M059J (cell line): ENCODE measurements around the gene IPP. TPM values are rescaled to one million over a fixed set of nuclear protein-coding genes. Genes with fewer than 3 reads are reported as not detected.
A peak's percentile ranks its signal among the peaks of the same experiment; 100 is the strongest.
"Not testable (repeated sequence)": the region's sequence is repeated elsewhere in the genome, so short reads cannot be mapped to it uniquely, and the experiment has no call there.

Experiments used
- DNase-seq: peaks from one replicate; pipeline ENCODE4 v3.0.0-alpha.2; 2012; ENCODE audit warnings: low read depth
- total RNA-seq: library from RNA; depleted of rRNA; stranded (reverse); fragments of >200 nt; shearing (Covaris generic); gene quantifications from 2 replicates; pipeline ENCODE4 v1.2.3, GENCODE V29; 2014

The IPP gene
- total RNA-seq, 1 experiment from 2014 or later = 7.8 TPM

DNA sequence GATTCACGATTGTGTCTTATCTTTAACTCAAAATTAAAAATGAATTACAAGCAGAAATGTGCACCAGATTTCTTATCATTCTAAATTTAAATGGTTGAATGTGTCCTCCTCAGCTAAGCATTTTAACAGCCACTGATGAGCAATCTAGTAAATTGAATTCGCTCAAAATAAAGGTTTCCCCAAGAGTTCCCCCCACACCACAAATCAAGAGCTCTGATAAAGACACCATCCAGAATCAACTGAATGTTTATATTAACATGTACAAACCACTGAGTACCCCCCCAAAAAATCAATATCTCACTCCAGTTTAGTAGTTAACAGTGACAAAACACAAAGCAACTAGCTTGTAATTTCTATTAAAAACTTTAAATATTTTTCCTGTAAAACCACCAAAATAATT lies 66.1 kb downstream of the IPP start:
- no peak for DNase-seq

DNA sequence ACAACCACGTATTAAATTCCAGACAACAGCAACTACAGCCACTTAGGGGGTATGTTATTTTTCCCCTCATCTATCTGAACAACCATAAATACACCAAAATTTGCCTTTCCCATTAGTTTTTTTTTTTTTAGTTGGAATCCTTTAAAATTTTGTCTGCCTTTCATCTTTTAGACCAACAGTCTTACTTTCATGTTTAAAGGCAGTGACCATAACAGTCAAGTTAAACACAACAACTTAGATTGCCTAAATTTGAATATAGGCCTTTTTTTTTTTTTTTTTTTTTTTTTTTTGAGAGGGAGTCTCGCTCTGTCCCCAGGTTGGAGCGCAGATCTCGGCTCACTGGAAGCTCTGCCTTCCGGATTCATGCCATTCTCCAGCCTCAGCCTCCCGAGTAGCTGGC lies 67.5 kb downstream of the IPP start:
- no peak for DNase-seq

DNA sequence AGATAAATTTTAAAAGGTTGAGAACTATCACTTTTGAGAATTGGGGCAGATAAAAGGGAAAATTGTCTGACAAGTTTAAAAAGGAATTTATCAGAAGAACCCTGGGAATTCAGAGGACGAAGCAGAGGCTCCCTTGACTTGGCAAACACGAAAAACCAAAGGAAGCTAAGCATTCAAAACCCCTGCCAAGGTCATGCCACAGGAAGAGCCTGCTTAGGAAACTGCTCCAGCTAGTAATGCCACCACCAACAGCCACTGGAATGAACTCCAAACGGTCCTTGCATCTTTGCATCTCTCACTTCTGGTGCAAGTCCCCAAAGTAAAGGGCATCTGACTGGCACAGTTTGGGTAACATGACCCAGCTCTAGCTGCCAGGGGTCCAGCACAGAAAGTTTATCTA lies 71.3 kb downstream of the IPP start:
- DNase-seq = peak; percentile 75

DNA sequence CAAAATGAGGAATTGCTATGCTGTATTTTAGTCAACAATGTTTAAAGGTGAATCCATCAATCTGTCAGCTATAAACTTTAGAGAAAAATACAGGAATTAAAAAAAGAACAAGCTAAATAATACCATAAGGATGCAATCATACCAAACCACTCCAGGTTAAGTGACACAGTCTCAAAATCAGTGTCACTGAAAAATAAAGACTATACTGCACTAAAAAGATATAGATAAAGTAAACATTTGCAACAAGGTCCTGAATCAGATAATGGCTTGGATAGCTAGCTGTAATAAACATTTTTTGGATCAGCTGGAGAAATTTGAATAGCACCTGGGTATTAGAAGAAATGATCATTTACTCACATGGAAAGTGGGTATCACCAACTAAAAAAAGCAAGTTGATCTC lies 72.0 kb downstream of the IPP start:
- DNase-seq = no peak

DNA sequence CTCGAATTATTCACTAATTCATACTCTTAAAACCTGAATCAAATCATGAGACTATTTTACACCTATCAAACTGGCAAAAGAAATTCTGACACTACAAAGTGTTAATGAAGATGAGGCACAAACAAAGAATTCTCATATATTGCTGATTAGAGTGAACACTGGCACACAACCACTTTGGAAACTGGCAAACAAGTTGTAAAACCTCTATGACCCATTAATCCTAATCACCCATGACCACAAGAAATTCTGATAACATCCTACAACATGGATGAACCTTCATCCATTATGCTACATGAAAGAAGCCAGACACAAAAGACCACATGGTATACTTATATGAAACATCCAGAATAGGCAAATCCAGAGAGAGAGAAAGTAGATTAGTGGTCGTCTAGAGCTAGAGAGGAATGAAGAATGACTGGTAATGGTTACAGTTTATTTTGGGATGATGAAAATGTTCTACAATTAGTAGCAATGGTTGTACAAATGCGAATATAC lies 72.7 kb downstream of the IPP start:
- DNase-seq = no peak

DNA sequence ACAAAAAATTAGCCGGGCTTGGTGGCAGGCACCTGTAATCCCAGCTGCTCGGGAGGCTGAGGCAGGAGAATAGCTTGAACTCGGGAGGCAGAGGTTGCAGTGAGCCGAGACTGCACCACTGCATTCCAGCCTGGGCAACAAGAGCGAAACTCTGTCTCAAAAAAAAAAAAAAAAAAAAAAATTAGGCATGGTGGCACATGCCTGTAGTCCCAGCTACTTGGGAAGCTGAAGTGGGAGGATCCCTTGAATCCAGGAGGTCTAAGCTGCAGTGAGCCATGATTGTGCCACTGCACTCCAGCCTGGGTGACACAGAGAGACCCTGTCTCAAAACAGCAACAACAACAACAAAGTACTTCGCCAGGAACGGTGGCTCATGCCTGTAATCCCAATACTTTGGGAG lies 73.9 kb downstream of the IPP start:
- DNase-seq = not testable (repeated sequence)

DNA sequence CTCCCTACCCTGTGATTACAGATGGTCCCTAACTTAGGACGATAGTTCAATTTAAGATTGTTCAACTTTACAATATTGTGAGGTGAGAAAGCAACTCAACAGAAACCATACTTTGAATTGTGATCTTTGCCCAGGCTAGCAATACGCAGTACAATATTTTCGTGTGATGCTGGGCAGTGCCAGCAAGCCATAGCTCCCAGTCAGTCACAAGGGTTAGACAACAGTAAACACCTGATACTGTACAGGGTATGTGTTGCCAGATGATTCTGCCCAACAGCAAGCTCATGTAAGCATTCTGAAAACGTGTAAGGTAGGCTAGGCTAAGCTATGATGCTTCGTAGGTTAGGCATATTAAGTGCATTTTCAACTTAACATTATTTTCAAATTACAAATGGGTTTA lies 76.0 kb downstream of the IPP start:
- no peak for DNase-seq

DNA sequence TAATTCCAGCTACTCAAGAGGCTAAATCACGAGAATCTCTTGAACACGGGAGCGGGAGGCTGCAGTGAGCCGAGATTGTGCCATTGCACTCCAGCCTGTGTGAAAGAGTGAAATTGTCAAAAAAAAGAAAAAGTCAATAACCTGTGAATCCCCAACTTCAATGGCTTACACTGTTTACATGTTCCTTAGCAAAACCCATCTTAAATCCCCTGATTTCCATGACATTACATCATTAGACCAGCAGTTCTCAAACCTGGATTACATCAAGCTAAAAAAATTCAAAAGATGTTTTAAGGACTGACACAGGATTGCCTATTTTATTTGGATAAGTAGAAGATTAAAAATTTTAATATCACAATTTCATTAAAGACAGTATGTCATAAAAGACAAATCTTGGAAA lies 76.5 kb downstream of the IPP start:
- no peak for DNase-seq

DNA sequence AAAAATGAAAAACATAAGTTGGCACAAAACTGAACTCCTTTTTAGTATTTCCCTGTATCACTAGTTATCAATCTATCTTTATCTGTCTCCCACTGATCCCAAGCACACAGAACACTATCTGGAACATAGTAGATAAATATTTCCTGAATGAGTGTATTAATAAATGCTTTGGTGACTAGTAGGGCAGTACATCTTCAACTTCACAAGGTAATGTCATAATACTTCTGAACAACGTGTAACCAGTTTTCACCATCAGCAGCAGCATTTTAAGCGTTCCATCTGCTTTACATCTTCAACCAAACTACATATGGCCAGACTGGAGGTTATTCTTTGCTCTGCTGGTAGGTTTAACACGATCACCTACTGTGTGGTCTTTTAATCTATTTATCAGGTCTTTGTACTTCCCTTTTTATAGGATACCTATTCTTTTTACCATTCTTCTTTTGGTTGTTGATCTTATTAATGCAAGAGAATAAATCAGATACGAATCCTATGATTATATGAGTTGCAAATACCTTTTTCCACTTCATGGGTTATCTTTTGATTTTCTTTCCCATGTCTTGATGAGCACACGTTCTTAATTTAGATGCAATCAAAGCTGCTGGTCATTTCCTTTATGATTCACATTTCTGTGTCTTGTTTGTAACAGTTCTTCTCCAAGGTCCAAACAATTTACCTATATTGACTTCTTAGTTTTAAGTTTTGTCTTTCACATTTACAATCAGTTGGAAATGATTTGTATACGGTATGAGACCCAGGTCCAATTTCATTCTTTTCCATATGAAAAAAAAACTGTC lies 80.4 kb downstream of the IPP start:
- no peak for DNase-seq

DNA sequence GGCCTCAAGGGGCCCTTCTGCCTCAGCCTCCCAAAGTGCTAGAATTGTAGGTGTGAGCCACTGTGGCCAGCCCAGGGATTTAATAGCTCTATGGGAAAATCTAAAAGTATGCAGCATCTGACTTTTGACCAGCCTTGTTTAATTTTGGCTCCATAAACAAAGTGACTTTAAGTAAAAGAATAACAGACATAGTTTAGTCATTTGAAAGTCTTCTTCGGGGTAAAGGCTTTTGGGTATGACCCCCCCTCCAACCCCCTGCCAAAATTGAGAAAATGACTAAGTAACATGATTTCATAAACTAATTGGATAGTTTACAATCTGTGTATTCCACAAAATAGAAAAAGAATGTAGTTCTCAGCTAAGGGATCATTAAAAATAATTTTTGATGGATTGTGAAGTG lies 81.1 kb downstream of the IPP start:
- peak; percentile 12 for DNase-seq

DNA sequence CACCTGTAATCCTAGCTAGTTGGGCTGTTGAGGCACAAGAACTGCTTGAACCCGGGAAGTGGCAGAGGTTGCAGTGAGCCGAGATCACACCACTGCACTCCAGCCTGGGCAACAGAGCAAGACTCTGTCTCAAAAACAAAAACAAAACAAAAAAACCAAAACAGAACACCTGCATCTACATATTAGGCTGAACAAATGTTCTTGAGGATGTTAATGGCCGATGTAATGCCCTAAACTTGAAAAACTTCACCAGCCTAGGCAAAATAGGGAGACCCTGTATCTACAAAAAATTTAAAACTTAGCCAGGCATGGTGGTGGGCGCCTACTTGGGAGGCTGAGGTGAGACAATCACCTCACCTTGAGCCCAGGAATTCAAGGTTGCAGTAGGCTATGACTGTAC lies 81.9 kb downstream of the IPP start:
- no peak for DNase-seq

DNA sequence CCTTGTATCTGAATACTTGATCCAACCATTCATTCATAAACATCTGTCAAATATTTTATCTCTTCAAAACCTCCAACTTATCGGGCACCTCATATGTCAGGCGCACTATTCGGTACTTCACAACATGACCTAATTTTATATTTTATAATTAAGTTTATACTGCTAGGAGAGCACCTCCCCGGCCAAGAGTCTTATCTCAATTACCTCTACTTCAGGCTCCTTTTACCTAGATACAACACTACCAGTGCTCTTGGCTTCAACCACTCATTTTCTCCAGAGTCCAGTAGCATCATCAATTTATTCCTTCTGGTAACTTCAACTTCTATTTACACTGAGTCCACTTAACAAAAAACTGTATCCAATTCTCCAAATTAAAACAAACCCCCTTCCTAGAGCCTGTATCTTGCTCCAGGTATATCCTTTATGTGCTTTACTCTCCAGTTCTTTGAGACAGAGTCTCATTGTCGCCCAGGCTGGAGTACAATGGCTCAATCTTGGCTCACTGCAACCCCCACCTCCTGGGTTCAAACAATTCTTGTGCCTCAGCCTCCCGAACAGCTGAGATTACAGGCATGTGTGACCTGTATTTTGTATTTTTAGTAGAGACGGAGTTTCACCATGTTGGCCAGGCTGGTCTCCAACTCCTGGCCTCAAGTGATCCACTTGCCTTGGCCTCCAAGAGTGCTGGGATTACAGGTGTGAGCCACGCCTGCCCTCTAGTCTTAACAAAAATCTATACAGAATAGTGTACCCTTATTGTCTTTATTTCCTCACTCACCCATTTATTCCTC lies 82.9 kb downstream of the IPP start:
- no peak for DNase-seq

DNA sequence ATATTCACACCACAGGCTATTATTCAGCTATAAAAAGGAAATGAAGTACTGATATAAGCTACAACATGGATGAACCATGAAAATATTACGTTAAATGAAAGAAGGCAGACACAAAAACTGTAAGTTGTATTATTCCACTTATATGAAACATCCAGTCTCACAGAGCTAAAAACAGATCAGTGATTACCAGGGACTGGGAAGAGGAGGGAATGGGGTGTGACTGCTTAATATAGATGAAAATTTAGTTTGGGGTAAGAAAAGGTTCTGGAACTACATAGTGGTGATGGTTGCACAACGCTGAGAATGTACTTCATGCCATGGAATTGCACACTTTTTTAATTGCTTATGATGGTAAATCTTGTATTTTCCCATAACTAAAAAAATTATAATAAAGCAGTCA lies 83.6 kb downstream of the IPP start:
- DNase-seq = no peak

DNA sequence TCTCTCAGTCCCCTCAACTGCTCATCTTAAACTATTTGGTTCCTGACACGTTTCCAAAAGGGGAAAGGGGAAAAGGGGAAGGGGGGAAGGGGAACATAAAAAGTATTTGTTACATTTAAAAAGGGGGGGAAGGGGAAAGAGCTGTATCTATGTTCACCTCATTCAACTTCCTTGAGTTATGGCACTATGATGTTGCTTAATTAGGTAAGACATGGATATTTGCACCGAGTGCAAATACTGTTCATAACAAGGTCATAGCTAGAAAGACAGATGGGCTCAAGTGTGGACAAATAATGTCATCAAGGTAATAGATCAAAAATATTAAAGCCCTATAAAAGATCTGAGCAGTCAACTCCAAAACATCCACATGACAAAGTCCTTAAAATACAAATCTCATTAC lies 90.1 kb downstream of the IPP start:
- DNase-seq = no peak

DNA sequence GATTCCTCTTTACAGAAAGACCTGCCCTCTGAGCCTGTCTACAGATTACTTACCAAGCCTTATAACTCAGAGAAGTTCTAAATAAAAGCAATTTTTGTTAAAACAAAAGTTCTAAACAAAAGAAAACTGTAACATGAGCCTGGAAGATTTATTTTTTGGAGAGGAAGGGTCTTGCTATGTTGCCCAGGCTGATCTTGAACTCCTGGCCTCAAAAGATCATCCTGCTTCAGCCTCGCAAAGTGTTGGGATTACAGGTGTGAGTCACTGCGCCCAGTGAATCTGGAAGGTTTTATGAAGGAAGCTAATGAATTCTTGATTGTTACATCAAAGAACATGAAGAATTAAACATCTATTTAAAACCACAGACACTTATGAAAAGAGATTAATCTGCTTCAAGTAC lies 91.2 kb downstream of the IPP start:
- no peak for DNase-seq

DNA sequence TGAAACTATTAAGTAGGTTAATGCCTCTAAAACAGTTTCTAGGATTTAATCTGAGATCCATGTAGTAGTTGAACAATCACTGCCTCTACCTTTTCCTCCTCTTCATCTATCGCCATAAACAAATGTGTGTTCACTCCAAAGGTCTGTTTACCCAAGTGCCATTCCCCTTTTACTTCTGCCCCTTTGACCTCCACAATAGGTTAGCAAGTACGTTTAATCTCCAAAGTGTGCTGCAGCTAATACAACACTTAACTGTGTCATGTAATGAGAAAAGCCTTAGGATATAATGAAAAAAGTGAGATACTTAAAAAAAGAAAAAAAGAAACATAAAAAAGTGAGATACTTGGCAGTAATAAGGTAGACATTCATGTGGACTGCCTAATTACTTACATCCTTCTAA lies 92.3 kb downstream of the IPP start:
- no peak for DNase-seq

DNA sequence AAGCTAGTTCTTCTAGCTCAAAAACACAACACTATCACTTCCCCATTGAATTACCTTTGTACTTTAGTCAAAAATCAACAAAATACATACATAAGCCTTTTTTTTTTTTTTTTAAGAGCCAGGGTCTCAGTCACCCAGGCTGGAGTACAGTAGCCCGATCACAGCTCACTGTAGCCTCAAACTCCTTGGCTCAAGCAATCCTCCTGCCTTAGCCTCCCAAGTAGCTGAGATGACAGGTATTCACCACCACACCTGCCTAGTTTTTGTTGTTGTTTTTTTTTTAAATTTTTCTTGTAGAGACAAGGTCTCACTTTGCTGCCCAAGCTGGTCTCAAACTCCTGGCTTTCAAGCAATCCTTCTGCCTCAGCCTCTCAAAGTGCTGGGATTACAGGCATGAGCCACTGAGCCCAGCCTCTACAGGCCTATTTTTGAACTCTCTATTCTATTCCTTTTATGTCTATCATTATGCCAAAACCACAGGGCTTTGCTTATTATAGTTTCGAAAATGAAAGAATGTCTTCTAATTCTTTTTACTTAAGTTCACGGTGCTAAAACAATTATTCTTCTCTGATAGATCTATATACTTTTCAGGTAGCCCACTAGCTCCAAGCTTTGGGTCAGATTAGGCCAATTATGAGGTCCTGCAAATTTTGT lies 93.8 kb downstream of the IPP start:
- no peak for DNase-seq

DNA sequence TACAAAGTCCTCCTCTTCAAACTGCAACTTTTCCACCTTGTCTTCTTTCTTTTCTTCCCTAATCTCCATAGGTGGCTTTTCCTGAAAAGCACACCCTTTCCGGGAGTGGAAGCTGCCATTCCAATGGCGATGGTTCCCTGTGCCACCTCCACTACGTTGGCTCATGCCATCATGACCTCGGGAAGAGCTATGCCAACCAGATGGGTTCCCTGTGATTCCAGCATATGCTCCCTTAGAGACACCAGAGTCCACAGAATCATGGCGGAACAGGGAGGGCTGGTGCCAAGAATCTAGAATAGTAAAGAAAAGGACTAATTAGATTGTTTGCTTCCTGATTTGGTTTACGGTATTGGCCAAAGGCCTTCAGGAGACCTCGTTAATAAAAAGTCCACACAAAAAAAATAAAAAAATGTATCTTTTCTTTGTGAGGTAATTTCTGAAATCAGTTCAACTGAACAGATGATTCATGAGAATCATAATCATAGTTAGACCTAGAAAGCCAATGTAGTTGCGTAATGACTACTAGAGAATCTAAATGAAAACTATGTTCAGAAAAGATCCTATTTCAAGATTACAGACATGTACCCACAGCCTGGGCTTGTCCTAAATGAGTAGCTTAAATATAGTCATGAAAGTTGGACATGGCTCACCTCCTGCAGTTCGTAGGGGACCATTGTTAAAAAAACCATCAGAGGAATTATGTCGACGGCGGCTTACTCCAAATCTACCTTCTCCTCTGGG lies 95.7 kb downstream of the IPP start:
- no peak for DNase-seq
